A549 treated with AZD9567 at 1 μM for 4 hours (cell line): ENCODE measurements around the gene LIMD2. TPM values are rescaled to one million over a fixed set of nuclear protein-coding genes. Genes with fewer than 3 reads are reported as not detected.

Experiments
- total RNA-seq: library from RNA; stranded (reverse); fragments of 200-300 nt; extraction: Qiagen RNA extraction; gene quantifications from 5 replicates; pipeline ENCODE4 v1.2.3, GENCODE V29; 2022; ENCODE audit not compliant: insufficient read depth

The LIMD2 gene
- total RNA-seq: 6.7 to 13.6 TPM (median 11.1 TPM) in 5 replicates

GRCh38 chr17:63699638-63700527 is at the start of gene LIMD2:
TSS of gene LIMD2 (minus strand) at chr17:63700125. CDS start at chr17:63699298, 827 bp downstream.

GRCh38 chr17:63741408-63742173 is 41.7 kb upstream of the LIMD2 start, which contains the start of gene STRADA:
TSS of gene STRADA (minus strand) at chr17:63741799. CDS start at chr17:63728369, 13,430 bp downstream.

Other genes with a start within 250 kb of the LIMD2 start
- gene ACE, start 223.1 kb downstream of the LIMD2 start, total RNA-seq: 0.89 to 2.8 TPM (median 1.9 TPM) in 5 replicates
- 0.02 TPM in 1 of 5 replicates, not detected in the others for gene KCNH6, start 176.8 kb downstream of the LIMD2 start, total RNA-seq
- 51.0 to 66.7 TPM (median 60.5 TPM) in 5 replicates for gene DCAF7, start 149.6 kb downstream of the LIMD2 start, total RNA-seq
- 37.1 to 51.0 TPM (median 50.0 TPM) in 5 replicates for gene TACO1, start 99.2 kb downstream of the LIMD2 start, total RNA-seq
- 16.6 to 20.8 TPM (median 19.7 TPM) in 5 replicates for gene MAP3K3, start 77.7 kb downstream of the LIMD2 start, total RNA-seq
- 24.9 to 29.3 TPM (median 26.4 TPM) in 5 replicates for gene STRADA, start 41.7 kb upstream of the LIMD2 start, total RNA-seq
- 93.5 to 137 TPM (median 99.5 TPM) in 5 replicates for gene CCDC47, start 73.5 kb upstream of the LIMD2 start, total RNA-seq
- gene DDX42, start 74.0 kb upstream of the LIMD2 start, total RNA-seq: 96.9 to 111 TPM (median 100 TPM) in 5 replicates
- 202 to 232 TPM (median 220 TPM) in 5 replicates for gene PSMC5, start 127.3 kb upstream of the LIMD2 start, total RNA-seq
- gene FTSJ3, start 127.5 kb upstream of the LIMD2 start, total RNA-seq: 50.6 to 85.0 TPM (median 56.6 TPM) in 5 replicates
- gene SMARCD2, start 142.6 kb upstream of the LIMD2 start, total RNA-seq: 53.2 to 61.5 TPM (median 57.0 TPM) in 5 replicates
- gene CSH2, start 173.6 kb upstream of the LIMD2 start, total RNA-seq: not detected in 5 replicates
- not detected in 5 replicates for gene GH2, start 181.8 kb upstream of the LIMD2 start, total RNA-seq
- not detected in 5 replicates for gene CSH1, start 196.4 kb upstream of the LIMD2 start, total RNA-seq
- gene CSHL1, start 211.1 kb upstream of the LIMD2 start, total RNA-seq: not detected in 5 replicates
- not detected in 5 replicates for gene GH1, start 218.7 kb upstream of the LIMD2 start, total RNA-seq
- 0.07 TPM in 2 of 5 replicates, not detected in the others for gene CD79B, start 232.2 kb upstream of the LIMD2 start, total RNA-seq